Gastroesophageal sphincter (tissue), 3 donors: ENCODE measurements around the gene CYSLTR2.
A peak's percentile ranks its signal among the peaks of the same experiment; 100 is the strongest.

ENCODE experiments used
- CTCF ChIP-seq, 4 experiments: fragments of 200-600 bp in 2 of 4; fragments of 450-650 bp in 2 of 4; sonication (generic) in 1 of 4; IDR thresholded peaks; one replicate each; pipeline ENCODE4 v1.5.1; 2017 to 2019; ENCODE audit warnings: antibody characterized with exemption in 4 of 4, mild to moderate bottlenecking in 2 of 4, moderate library complexity in 2 of 4
- EP300 ChIP-seq: sonication (generic); formaldehyde crosslinking; IDR thresholded peaks from one replicate; pipeline ENCODE4 v1.6.1; 2017; ENCODE audit warnings: antibody characterized with exemption, mild to moderate bottlenecking

- no peak for TF ChIP-seq EP300
- peak; percentile 7 to 64 (median 22) for TF ChIP-seq CTCF (IDR thresholded peaks at IDR 0.05)
Observed at GRCh38 chr13:48731957-48732569, 78.3 kb downstream of the CYSLTR2 start.
